GM19328 (cell line): ENCODE data around the gene LPAR2.
"Not testable (repeated sequence)": the region's sequence is repeated elsewhere in the genome, so short reads cannot be mapped to it uniquely, and the experiment has no call there.

ENCODE experiments used
- ATAC-seq: cut with Tn5 transposase; IDR thresholded peaks from one replicate; pipeline ENCODE4 v1.9.1; 2021; ENCODE audit warnings: mild to moderate bottlenecking, moderate library complexity; ENCODE audit not compliant: unreplicated experiment

Gene LPAR2

GRCh38 chr19:19627621-19628500 lies at the start of gene LPAR2:
TSS of gene LPAR2 (minus strand) at chr19:19628220. CDS start at chr19:19627275, 945 bp downstream.
- ATAC-seq = peak; percentile 66

GRCh38 chr19:19677579-19677978 lies 49.6 kb upstream of the LPAR2 start:
- no peak for ATAC-seq

DNA sequence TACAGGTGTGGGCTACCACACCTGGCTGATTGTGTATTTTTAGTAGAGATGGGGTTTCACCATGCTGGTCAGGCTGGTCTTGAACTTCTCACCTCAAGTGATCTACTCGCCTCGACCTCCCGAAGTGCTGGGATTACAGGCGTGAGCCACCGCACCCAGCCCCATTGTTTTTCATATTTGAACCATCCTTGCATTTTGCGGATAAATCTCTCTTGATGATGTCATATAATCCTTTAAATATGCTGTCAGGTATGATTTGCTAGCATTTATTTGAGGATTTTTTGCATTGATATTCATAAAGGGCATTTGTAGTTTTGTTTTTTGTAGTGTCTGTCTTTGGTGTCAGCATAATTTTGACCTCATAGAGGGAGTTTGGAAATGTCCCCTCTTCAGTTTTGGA lies 46.3 kb upstream of the LPAR2 start:
- ATAC-seq = no peak

GRCh38 chr19:19672816-19673215 lies 44.8 kb upstream of the LPAR2 start:
- ATAC-seq = no peak

DNA sequence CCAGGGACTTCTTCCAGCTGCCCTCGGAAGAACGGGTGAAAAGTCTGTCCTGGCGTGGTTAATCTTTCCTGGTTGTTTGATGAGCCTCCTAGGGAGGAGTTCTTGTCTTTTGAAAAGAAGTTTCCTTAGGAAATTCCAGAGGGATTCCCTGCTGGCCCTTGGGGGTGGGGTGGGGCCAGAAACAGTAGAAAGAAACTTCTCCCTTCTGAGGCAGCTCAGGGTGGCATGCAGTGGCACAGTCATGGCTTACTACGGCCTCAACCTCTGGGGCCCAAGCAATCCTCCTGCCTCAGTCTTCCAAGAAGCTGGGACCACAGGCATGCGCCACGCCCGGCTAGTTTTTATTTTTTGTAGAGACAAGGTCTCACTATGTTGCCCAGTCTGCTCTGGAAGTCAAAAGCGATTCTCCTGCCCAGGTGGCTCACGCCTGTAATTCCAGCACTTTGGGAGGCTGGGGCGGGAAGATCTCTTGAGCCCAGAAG lies 42.1 kb upstream of the LPAR2 start:
- no peak for ATAC-seq

DNA sequence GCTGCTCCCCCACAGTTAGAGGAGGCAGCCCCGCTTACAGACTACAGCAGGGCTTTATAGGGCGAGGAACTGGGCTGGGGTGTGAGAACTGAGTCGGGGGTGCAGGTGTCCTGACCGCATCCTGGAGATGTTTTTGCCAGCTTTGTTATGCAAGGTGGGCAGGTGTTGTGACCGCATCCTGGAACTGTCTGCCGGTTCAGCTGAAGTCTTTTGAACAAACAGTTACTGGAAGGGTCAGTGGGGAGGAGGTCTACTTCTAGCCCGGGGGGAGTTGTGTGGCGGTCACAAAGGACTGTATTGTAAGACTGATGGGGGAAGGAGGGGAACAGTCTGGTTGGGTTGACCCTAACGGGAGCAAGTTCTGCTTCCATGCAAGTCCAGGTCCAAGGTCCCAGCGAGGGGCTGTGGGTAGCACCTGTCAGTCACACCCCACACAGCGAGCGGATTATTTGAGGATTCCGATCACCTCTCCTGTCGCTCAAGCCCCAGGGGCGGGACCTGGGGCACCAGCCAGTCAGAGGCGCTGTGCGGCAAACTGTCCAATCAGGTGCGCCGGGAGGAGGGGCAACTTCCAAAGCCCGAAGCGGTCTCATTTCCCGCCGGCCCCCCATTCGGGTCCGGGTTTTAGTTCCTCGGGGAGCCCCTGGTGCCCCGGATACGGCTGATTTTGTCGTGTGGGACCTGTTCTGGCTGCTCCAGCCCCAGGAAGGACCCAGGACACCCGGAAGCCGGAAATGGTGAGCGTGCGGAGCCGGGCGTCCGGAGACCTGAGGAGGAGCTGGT lies 40.4 kb upstream of the LPAR2 start, which contains the start of gene ZNF101:
TSS of gene ZNF101 (plus strand) at position 610 of the 783 bp plus-strand sequence. CDS start at position 735, 125 bp downstream.
- ATAC-seq = peak; percentile 48

DNA sequence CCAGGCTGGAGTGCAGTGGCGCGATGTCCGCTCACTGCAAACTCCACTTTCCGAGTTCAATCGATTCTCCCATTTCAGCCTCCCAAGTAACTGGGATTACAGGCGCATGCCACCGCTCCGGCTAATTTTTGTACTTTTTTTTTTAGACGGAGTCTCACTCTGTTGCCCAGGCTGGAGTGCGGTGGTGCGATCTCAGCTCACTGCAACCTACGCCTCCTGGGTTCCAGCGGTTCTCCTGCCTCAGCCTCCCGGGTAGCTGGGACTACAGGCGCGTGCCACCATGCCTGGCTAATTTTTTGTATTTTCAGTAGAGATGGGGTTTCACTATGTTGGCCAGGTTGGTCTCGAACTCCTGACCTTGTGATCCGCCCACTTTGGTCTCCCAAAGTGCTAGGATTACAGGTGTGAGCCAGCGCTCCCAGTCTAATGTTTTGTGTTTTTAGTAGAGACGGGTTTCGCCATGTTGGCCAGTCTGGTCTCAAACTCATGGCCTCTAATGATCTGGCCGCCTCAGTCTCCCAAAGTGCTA lies 37.5 kb upstream of the LPAR2 start:
- ATAC-seq = not testable (repeated sequence)

- peak; percentile 74 for ATAC-seq
Observed at GRCh38 chr19:19663256-19664120, 35.5 kb upstream of the LPAR2 start, which contains the start of gene ATP13A1. TSS of gene ATP13A1 (minus strand) at chr19:19663676. CDS start at chr19:19663666, 10 bp downstream.

GRCh38 chr19:19662871-19663255 lies 34.8 kb upstream of the LPAR2 start:
- no peak for ATAC-seq

- ATAC-seq = no peak
Observed at GRCh38 chr19:19662344-19662743, 34.3 kb upstream of the LPAR2 start.

- no peak for ATAC-seq
Observed at GRCh38 chr19:19661675-19662251, 33.7 kb upstream of the LPAR2 start.

DNA sequence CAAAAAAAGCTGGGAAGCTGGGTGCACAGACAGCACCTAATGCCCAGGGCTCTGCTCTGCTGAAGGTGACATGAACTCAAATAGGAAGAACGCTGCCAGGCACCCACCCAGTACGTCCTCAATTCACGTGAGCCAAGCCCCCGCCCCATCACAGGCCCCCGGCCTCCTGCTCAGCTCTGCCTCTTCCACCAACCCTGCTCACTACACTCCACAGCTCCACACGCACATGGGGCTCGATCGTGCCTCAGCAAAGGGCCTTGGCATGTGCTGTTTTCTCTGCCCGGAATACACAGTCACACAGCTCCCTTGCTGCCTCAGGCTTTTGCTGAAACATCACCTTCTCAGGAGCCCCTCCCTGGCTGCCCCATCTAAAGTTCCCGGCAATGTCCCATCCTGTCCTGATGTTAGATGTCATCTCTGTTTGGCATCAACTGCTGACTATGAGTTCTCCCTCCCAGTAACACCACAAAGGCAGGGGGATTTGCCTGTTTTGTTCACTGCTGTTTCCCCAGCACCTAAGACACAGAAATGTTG lies 33.2 kb upstream of the LPAR2 start:
- ATAC-seq = no peak

- no peak for ATAC-seq
Observed at GRCh38 chr19:19659646-19660245, 31.7 kb upstream of the LPAR2 start.

DNA sequence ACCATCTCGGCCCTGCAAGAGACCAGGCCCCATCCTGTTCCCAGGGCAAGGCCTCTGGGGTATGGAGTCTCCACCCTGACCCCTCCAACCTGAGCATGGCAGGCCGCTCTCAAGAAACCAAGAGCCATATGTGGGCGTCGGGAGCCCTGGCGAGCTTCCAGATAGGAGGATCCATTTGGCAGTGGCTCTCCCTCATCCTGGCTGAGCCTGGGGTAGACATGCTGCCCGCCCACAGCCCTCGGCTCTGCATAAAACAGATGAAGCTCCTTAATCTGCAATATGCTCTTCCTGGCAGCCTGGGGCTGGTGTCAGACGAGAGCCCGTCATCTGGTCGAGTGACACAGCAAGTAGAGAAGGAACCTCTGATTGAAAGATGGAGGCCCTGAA lies 29.4 kb upstream of the LPAR2 start:
- no peak for ATAC-seq

GRCh38 chr19:19656451-19657396 lies 28.7 kb upstream of the LPAR2 start:
- ATAC-seq = no peak

GRCh38 chr19:19655641-19656343 lies 27.8 kb upstream of the LPAR2 start:
- ATAC-seq = no peak

GRCh38 chr19:19655051-19655594 lies 27.1 kb upstream of the LPAR2 start:
- ATAC-seq = no peak
